ENCODE measurements around the gene LIN37.

LIN37 gene

DNA sequence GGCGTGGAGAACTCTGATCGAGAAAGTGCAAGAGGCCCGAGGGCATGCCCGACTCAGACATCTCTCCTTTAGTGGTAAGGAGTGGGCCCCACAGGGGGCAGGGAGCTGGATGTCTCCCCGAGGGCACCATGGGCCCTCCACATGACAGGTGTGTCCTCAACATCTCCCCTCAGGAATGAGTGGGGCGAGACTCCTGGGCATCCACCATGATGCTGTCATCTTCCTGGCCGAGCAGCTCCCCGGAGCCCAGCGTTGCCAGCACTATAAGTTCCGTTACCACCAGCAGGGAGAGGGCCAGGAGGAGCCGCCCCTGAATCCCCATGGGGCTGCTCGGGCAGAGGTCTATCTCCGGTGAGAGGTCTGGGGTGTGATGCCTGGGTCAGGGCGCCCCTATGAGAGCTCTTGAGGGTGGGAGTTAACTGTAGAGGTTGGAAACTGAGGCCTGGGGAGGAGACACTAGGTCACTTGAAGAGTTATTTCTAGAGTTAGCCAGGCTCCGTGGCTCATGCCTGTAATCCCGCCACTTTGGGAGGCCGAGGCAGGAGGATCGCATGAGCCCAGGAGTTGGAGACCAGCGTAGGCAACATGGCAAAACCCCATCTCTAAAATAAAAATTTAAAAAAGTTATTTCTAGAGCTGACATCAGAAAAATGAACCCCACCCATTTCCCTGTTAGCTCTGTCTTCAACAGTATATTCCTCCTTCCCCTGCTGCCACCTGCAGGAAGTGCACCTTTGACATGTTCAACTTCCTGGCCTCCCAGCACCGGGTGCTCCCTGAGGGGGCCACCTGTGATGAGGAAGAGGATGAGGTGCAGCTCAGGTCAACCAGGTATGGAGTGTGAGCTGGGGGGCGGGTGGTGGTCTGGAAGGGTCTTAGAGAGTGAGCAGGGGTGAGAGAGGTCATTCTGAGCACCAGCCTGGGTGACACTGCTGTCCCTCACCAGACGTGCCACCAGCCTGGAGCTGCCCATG, 11.2 kb upstream of the LIN37 start:
- peak in 1 of 2 donors; percentile 41 for DNase-seq

DNA sequence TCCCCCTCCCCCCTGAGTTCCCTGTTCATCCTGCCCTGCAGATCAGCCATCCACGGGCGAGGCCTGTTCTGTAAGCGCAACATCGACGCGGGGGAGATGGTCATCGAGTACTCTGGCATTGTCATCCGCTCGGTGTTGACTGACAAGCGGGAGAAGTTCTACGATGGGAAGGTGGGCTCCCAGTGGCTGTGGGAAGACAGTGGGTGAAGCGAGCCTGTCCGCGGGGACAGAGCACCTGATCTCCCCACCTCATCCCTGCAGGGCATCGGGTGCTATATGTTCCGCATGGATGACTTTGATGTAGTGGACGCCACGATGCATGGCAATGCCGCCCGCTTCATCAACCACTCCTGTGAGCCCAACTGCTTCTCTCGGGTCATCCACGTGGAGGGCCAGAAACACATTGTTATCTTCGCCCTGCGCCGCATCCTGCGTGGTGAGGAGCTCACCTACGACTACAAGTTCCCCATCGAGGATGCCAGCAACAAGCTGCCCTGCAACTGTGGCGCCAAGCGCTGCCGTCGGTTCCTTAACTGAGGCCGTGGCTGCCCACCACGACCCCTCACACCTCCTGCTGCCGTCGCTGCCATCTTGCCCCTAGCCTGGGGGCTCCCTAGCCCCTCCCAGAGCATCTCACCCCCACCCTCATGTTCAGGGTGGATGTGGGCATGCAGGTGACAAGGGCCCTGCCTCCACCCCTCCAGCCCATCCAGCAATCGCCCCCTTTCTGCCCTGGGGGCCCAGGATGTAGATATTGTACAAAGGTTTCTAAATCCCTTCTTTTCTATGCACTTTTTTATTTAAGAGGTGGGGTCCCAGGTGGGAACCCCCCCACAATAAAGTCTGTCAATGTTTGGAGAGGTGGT, 10.1 kb upstream of the LIN37 start:
- no peak for DNase-seq

DNA sequence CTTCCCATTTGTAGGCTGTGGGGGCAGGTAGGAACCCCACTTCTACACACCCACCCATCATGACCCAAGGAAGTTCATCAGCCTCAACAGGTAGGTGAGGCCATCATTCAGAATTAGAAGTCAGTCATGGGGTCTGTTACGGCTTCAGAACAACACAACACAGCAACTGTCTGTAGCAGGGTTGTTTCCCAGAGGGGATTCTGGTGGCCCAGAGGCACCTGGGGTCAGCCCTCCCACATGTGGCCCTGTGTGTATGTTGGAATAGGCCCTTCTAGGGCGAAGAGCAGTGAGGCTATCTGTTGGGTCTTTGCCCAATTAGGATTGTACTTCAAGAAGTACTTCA, 9.5 kb upstream of the LIN37 start:
- no peak for DNase-seq

DNA sequence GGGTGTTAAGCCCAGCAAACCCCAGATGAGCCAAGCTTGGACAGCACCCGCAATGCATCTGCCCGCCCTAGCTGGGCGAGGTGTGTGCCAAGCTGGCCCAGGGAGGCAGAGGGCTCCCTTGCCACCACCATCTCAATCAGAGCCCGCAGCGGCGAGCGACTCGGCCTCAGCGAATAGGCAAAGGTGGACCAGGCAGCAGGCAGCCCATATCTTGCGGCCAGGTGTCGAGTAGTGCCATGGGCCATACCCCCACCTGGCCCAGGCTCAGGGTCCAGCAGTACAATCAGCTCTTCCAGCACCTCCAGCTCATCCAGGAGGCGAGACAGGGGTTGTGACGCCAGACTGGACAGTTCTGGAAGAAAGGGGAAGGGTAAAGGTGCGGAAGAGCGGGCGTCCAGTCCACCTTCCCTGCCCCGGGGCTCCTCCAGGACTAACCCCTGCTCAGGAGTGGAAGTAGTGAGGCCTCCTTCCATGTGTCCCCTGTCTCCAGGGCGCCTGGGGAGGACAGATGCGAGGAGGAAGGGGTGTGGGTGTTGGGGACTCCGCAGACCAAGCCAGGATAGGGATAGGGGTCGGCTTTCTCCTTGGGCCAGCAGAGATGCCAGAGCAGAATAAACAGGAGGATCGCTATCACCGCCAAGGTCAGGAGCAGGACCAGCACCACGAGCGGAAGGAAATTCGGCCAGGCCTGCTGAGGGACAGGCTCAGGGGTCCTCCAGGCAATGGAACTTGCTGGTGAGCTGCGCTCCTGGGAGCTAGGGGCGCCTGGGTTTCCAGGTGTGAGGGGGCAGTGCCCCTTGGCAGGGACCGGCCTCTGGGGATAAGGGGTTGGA, 8.9 kb upstream of the LIN37 start:
- no peak for DNase-seq

DNA sequence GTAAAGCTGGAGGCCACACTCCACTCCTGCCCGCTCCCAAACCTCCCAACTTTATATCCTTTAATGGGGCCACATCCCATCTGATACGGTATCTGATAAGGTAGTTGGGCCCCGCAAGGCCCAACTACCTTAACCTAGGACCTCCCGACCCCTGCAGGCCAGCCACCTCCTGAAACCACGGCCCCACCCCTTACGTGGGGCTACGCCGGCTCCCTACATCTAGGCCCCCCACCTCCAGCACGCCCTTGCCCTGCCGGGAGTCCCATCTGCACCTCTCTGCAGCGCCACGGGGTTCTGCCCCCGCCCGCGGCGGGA, 8.3 kb upstream of the LIN37 start:
- no peak for DNase-seq

- DNase-seq, result peak; percentile 95
Observed at GRCh38 chr19:35740423-35741202, 7.8 kb upstream of the LIN37 start.

- DNase-seq, result no peak
Observed at GRCh38 chr19:35741203-35741515, 7.2 kb upstream of the LIN37 start.

- DNase-seq, result peak; percentile 77 to 79
Observed at GRCh38 chr19:35742121-35742724, 6.2 kb upstream of the LIN37 start, which contains the start of gene IGFLR1. Gene IGFLR1, minus strand, starts transcription at chr19:35742452. Its CDS starts 1,272 bp downstream, at chr19:35741180.

DNA sequence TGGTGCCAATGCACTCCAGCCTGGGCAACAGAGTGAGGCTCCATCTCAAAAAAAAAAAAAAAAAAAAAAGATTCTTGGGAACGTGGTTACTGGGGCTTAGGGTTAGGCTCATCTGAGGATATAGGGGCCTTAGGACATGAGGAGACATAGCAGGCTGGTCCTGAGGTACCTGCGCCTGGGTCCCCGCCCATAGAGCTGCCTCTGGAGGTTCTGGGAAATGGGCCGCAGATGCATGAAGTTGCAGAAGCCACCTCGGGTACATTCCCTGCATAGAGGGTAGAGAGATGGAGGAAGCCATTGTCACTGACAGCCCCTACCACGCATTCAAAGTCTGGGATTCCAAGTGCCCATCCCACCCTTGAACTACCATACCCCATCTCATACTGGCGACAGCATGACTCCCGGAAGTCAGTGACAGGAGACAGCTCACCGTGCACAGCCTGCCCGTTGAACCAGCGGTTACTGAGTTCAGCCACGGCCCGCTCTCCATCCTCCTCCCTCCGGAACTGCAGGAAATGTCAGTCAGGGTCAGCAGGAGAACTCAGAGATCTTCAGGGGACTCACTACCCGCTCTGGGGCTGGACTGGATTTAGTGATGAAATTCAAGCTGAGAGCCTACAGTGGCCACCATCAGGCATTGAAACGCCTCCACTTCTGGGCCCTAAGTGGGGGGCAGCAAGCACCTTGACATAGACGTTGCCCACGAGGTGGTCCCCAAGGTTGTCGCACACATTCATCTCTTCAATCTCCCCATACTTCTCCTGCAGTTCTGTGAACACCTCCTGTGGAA, 4.5 kb upstream of the LIN37 start:
- DNase-seq, result no peak

GRCh38 chr19:35744430-35745327, 3.7 kb upstream of the LIN37 start:
- peak; percentile 95 to 97 for DNase-seq

GRCh38 chr19:35745328-35746086, 2.9 kb upstream of the LIN37 start, which contains the start of the genes PSENEN and U2AF1L4:
Gene PSENEN, plus strand, starts transcription at chr19:35745651. Its CDS starts 280 bp downstream, at chr19:35745931.
Gene U2AF1L4, minus strand, starts transcription at chr19:35745418. Its CDS starts 27 bp downstream, at chr19:35745391.
- DNase-seq, result peak; percentile 99

- DNase-seq, result no peak
Observed at GRCh38 chr19:35746087-35746462, 2.3 kb upstream of the LIN37 start.

GRCh38 chr19:35746531-35746930, 1.8 kb upstream of the LIN37 start:
- no peak for DNase-seq

DNA sequence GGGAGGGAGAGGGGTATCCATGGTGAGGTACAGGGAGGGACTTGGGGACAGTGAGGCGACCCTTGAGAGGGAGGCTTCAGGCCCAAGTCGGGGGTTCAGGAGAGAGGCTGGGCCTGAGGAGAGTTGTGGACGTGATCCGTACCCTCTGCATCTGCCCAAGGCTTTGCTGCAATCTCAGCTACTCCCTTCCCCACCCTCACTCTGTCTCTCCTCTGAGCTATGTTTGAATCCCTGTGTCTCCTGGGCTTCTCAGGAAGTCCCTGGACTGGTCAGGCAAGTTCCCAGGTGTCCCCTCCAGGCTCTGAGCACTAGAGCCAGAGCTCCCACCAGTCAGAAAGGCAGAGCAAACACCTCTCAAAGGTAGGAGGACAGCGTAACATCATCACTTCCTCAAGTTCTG, 1.8 kb downstream of the LIN37 start:
- DNase-seq, result no peak

- DNase-seq, result no peak
Observed at GRCh38 chr19:35751839-35752745, 3.7 kb downstream of the LIN37 start.

GRCh38 chr19:35752746-35753350, 4.5 kb downstream of the LIN37 start:
- no peak for DNase-seq

DNA sequence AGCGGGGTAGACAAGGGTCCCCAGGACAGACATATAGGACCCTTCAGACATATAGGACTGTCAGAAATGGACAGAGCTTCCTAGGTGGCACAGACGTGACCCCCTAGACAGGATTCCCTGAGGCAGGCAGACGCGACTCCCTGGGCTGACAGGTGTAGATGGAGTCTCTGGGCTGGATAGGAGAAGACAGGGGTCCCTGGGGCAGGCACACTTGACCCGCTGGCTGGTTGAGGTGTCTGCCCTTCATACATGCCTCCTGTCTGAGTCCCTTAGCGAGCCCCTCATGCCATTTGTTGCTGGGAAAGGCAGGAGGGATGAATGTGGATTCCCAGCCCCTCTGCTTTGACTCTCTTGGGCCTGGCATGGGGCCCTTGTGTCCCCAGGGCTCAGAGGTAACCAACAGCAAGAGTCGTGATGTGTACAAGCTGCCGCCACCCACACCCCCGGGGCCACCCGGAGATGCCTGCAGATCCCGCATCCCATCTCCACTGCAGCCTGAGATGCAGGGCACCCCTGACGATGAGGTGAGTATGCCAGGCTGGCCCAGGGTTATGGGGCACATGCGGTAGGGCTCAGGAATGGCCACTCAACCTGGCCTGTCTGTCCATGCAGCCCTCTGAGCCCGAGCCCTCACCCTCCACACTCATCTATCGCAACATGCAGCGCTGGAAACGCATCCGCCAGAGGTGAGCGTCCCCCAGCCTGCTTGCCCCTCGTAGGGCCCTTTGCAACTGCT, 5.4 kb downstream of the LIN37 start:
- no peak for DNase-seq
